Stimulated activated CD4-positive, alpha-beta T cell treated with anti-CD3 and anti-CD28 coated beads, Interleukin-15, amount 100 ng/mL, for 1 hour (primary cell): ENCODE data around the gene DCXR.
"Not testable (repeated sequence)": the region's sequence is repeated elsewhere in the genome, so short reads cannot be mapped to it uniquely, and the experiment has no call there.

Experiments used
- DNase-seq, 2 donors: peaks; one replicate each; pipeline ENCODE4 v3.0.0-alpha.2; 2020; ENCODE audit warnings: low read depth in 1 of 2, low spot score in 1 of 2

DCXR gene

GRCh38 chr17:82042649-82043048 lies 5.2 kb upstream of the DCXR start:
- no peak for DNase-seq

- DNase-seq, result no peak
Observed at GRCh38 chr17:82041144-82041814, 3.8 kb upstream of the DCXR start.

GRCh38 chr17:82039695-82040299 lies 2.3 kb upstream of the DCXR start:
- no peak for DNase-seq

GRCh38 chr17:82038796-82039409 lies 1.4 kb upstream of the DCXR start:
- not testable (repeated sequence) for DNase-seq

- DNase-seq, result no peak
Observed at GRCh38 chr17:82037889-82038195, 345 bp upstream of the DCXR start.

GRCh38 chr17:82036634-82037091 lies 834 bp downstream of the DCXR start:
- DNase-seq, result no peak

GRCh38 chr17:82035956-82036633 lies 1.4 kb downstream of the DCXR start:
- no peak for DNase-seq

- DNase-seq, result no peak
Observed at GRCh38 chr17:82035488-82035887, 2.0 kb downstream of the DCXR start.

- DNase-seq, result no peak
Observed at GRCh38 chr17:82034371-82035011, 3.0 kb downstream of the DCXR start.

GRCh38 chr17:82033359-82034085 lies 4.0 kb downstream of the DCXR start:
- DNase-seq, result no peak

- DNase-seq, result no peak
Observed at GRCh38 chr17:82031885-82032627, 5.4 kb downstream of the DCXR start.

GRCh38 chr17:82031303-82031884 lies 6.1 kb downstream of the DCXR start, which contains the start of gene RAC3:
Gene RAC3, plus strand, starts transcription at chr17:82031678. Its CDS starts 84 bp downstream, at chr17:82031762.
- DNase-seq, result no peak

GRCh38 chr17:82030470-82031302 lies 6.8 kb downstream of the DCXR start:
- peak; percentile 69 for DNase-seq

- DNase-seq, result no peak
Observed at GRCh38 chr17:82029990-82030469, 7.5 kb downstream of the DCXR start.

GRCh38 chr17:82029391-82029790 lies 8.1 kb downstream of the DCXR start:
- no peak for DNase-seq

- no peak for DNase-seq
Observed at GRCh38 chr17:82028966-82029365, 8.5 kb downstream of the DCXR start.

- no peak for DNase-seq
Observed at GRCh38 chr17:82028246-82028645, 9.3 kb downstream of the DCXR start.

GRCh38 chr17:82025401-82026107 lies 11.9 kb downstream of the DCXR start:
- DNase-seq, result no peak
